Keratinocyte (primary cell): ENCODE measurements around the gene DGKI.

Experiments
- CTCF ChIP-seq, 3 experiments: IDR thresholded peaks in 1 of 3; conservative IDR thresholded peaks in 1 of 3; optimal IDR thresholded peaks in 1 of 3; 2 replicates in 2 of 3; 3 replicates in 1 of 3; pipeline versions ENCODE3 to v1.5.1; 2011; ENCODE audit warnings: low read length in 3 of 3, mild to moderate bottlenecking in 3 of 3, moderate library complexity in 2 of 3, control low read depth in 1 of 3, inconsistent platforms in 1 of 3; ENCODE audit not compliant: insufficient read depth in 2 of 3; ENCODE audit errors: extremely low read depth in 1 of 3
- EZH2 ChIP-seq: IDR thresholded peaks from one replicate; pipeline ENCODE4 v1.6.1; 2012; ENCODE audit warnings: inconsistent platforms, mild to moderate bottlenecking, low read length, moderate library complexity

- TF ChIP-seq CTCF (optimal IDR thresholded peaks at IDR 0.05 in 1 of 3, IDR thresholded peaks at IDR 0.05 in 1 of 3, conservative IDR thresholded peaks at IDR 0.05 in 1 of 3; ENCODE audit: extremely low read depth in 1 of 3, insufficient read depth in 2 of 3, low read length in 3 of 3): no peak
- no peak for TF ChIP-seq EZH2
Measured at GRCh38 chr7:137611606-137612005, 235.2 kb downstream of the DGKI start.
